Kidney glomerular epithelial cell (primary cell): ENCODE measurements around the gene DIRAS2.
"Not testable (repeated sequence)": the region's sequence is repeated elsewhere in the genome, so short reads cannot be mapped to it uniquely, and the experiment has no call there.

Experiments used
- DNase-seq: peaks from one replicate; lab custom pipeline; 2025; lab: John Stamatoyannopoulos, UW

Gene DIRAS2

GRCh38 chr9:90642570-90643539 lies at the start of gene DIRAS2:
Gene DIRAS2, minus strand, starts transcription at chr9:90642824. Its CDS starts 28,997 bp downstream, at chr9:90613827.
- DNase-seq = peak; percentile 87

GRCh38 chr9:90684736-90685135 lies 42.1 kb upstream of the DIRAS2 start:
- DNase-seq = no peak

DNA sequence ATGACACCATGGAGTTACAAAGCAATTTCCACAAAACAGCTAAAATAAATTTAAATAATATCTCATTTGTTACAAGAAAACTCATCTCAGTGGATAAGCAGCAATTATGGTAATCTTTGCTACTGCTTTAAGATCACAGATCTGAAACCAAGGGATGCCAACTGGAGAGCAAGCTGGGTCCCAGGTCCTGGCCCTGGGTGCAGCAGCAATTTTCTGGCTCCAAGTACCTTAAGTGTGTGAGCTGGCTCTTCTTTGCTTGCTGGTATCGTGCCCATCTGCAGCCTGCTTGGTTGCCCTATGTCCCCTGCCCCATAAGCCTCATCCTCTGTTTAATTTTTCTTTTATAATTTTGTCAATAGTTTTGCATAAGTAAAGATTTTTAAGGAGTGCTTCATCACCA lies 41.5 kb upstream of the DIRAS2 start:
- DNase-seq = no peak

DNA sequence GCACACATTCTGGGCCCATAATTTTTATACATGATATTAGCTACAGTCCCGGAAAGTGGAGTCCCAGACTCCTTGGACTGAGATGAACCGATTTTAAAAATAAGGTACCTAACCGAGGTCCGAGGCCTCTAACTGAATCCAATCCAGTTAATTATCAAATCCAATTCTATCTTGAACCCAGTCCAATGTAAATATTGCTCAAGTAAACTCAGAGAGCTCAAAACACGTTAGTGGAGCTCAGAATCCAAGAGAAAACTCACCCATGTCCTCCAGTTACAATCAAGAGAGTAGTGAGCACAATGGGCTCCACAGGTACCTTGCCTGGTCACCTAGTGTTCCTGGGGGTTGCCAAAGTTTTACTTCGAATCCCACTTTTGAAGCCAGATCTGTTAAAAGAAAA lies 37.9 kb upstream of the DIRAS2 start:
- no peak for DNase-seq

DNA sequence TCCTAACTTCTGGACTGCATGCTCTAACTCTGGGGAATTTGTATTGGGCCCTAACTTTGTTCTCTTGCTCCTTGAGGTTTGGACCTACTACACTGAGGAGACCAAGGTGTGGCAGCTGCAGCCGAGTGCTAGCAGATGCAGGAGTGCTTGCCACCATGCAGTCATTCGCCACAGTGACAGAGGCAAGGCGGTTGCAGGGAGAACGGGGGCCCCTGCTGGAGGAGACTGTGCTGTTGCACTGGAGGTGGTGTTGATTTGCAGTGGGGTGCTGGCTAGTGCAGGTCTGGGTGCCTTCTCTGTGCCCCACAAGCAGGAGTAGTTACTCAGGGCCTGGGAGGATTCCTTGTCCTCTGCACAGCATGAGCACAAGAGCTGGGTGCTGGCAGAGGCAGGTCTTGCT lies 22.4 kb upstream of the DIRAS2 start:
- no peak for DNase-seq

DNA sequence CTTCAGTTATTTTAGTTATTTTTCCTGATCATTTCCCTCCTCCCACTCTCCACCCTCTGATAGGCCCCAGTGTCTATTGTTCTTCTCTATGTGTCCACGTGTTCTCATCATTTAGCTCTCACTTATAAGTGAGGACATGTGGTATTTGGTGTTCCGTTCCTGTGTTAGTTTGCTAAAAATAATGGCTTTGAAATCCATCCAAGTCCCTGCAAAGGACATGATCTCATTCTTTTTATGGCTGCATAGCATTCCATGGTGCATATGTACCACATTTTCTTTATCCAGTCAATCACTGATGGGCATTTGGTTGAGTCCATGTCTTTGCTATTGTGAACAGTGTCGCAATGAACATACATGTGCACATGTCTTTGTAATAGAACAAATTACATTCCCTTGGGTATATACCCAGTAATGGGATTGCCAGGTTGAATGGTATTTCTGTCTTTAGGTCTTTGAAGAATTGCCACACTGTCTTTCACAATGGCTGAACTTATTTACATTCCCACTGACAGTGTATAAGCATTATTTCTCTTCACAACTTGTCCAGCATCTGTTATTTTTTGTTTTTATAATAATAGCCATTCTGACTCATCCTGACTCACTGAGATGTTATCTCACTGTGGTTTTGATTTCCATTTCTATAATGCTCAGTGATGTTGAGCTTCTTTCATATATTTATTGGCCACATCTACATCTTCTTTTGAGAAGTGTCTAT lies 17.2 kb upstream of the DIRAS2 start:
- peak; percentile 12 for DNase-seq

DNA sequence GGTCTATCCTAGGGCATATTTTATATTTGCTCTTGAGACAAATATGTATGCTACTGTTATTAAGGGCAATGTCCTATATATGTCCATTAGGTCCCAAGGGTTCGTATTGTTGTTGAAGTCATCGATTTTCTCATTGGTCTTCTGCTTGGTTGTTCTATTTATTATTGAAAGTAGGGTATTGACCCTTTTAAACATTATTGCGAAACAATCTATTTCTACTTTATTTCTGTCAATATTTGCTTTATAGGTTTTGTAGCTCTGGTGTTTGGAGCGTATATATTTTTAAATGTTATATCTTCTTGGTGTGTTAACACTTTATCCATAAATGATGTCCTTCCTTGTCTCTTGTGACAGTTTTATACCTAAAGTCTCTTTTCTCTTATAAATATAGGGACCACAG lies 16.2 kb upstream of the DIRAS2 start:
- no peak for DNase-seq

DNA sequence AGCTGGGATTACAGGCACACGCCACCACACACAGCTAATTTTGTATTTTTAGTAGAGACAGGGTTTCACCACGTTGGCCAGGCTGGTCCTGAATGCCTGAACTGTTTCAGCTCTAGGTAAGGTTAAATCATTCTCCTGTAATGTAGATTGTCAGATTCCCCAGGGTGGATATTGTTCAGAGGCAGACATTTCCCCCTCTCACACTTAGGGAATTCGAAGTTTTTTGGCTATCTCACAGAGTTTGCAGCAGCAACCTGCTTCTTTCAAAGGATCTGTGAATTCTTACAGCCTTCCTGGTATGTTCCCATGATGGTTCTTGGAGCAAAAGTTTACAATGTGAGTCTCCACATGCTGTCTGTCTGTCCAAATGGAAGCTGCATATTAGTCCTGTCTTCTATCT lies 15.6 kb upstream of the DIRAS2 start:
- DNase-seq = no peak

DNA sequence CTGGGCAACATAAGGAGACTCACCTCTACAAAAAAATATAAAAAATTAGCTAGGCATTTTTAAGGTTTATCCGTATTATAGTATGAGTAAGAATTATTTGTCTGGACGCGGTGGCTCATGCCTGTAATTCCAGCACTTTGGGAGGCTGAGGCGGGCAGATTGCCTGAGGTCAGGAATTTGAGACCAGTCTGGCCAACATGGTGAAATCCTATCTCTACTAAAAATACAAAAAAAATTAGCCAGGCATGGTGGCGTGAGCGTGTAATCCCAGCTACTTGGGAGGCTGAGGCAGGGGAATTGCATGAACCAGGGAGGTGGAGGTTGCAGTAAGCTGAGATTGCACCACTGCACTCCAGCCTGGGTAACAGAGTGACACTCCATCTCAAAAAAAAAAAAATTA lies 14.3 kb upstream of the DIRAS2 start:
- not testable (repeated sequence) for DNase-seq

DNA sequence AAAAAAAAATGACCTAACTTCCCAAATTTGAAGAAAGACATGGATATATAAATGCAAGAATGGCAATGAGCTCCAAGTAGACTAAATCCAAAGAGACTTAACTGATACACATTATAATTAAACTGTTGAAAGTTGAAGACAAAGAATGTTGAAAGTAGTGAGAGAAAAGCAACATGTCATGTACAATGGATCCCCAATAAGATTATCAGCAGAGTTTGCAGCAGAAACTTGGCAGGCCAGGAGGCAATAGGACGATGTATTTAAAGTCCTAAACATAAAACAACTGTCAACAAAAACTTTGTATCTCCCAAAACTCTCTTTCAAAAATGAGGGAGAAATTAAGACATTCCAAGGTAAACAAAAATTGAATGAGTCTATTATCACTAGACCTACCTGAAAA lies 8.6 kb upstream of the DIRAS2 start:
- no peak for DNase-seq

GRCh38 chr9:90647843-90648242 lies 5.2 kb upstream of the DIRAS2 start:
- no peak for DNase-seq

- DNase-seq = no peak
Measured at GRCh38 chr9:90645721-90646120, 3.1 kb upstream of the DIRAS2 start.

DNA sequence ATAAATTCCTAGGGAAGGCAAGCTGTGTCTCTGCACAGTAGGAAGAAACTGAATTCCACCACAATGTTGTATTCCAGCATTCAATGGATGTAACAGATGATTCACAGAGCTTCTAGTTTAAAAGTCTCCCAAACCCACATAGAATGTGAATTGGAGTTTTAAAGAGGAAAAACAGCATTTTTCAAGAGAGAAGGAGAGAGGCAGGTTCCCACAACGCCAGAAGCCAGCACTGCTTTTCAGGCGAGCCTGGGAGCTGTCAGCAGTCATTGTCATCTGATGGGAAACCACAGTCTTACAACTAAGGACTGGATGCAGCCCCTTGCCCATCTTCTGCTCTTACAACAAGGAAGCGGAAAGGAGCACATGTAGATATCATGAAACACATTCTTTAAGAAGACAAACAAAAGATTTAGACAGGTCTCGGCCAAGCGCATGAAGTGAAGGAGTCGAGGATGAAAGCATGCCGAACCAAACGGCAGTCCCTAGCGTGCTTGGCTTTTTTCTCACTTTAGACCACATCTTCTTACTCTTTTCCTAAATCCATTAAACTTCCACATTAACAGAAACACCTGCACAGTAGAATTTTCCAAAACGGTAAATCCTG lies 638 bp downstream of the DIRAS2 start:
- peak; percentile 10 for DNase-seq

DNA sequence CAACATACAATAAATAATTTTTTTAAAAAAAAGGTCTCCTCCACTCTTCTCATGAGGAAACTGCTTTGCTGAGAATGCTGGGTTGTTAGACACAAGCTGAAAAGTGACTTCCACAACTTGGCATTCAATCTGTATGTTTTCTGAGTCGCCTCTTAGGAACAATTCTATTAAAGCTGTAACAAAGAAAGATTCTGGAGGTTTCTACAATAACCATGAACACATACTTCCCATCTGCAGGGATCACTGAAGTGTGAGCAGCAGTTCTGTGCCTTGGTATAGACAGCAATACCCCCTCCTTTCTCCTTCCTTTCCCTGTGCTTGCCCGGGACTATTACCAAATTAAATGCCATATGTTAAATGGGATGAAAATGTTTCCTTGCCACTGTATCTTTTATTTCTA lies 1.5 kb downstream of the DIRAS2 start:
- no peak for DNase-seq

DNA sequence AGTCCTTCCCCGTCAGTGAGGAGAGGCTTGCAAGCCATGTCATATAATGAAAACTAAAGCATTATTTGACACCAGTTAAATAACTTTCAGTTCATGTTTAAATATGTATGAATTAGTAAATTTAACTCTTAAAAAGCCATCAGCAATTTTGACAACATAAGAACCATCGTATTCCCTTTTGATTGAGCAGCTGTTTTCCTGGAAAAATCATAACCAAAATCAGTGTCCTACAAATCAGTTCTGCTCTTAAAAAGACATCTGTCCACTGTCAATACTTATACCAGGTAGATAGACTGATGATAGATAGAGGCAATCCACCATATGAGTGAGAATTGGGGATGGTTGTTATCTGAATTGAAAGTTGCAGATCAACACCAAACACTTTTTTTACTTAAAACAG lies 2.3 kb downstream of the DIRAS2 start:
- no peak for DNase-seq

GRCh38 chr9:90637626-90638025 lies 5.0 kb downstream of the DIRAS2 start:
- DNase-seq = no peak

DNA sequence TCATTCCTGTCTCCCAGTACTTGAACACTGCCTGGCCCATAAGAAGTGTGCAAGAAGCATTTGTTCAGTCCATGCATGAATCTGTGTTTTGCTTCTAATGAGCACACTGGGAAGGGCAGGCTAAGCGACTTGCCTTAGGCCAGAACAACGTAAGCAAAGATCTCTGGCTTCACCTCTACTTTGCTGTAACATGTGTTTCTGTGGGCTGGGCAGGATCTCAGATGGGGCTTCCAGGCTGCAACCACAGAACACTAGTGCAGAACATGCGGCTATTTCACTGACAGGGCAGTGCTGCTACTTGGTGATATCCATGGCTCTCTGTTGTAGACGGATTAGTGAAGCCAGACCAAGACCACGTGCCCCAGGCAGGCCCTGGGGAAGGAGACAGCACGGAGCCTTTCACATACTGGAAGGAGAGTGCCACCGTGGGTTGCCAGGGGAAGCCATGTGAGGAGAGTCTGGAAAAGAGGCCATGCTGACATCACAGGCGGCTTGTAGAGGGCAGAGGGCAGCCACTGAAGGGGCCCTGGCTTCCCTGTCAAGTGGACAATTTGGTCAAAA lies 9.9 kb downstream of the DIRAS2 start:
- DNase-seq = no peak

DNA sequence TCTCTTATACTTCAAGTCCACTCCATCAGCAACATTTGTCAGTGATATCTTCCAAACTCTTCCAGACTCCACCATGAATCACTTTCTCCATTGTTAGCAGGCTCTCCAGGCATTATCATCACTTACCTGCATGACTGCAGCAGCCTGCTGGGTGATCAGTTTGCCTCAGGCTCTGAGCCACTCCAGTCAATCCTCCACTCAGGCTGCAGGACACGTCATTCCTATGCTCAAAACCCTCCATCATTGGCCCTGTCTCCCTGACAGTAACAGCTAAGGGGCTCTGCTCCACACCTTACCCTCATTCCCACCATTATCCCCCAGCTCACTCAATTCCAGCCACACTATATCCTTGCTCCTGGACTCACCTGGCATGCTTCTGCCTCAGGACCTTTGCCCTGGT lies 10.7 kb downstream of the DIRAS2 start:
- DNase-seq = no peak

- no peak for DNase-seq
Measured at GRCh38 chr9:90629991-90630390, 12.6 kb downstream of the DIRAS2 start.

- no peak for DNase-seq
Measured at GRCh38 chr9:90629354-90629753, 13.3 kb downstream of the DIRAS2 start.

DNA sequence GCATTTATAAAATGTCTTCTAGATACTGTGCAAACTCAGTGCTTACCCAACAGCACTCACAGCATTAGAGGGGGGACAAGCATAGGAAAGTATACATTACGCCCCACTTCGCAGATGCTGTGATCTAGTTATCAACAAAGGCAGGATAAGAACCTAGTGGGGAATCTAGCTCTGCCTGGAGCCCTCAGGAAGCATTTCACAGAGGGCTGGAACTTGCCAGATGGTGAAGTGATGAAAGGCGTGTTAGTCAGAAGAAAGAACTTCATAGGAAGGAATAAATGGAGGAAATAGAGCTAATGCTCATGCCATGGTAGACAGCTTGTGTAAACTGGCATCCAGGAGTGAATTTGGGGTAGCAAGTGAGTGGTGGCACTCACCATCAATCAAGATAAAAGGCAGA lies 25.8 kb downstream of the DIRAS2 start:
- DNase-seq = no peak

- no peak for DNase-seq
Measured at GRCh38 chr9:90613502-90613901, 29.1 kb downstream of the DIRAS2 start.

DNA sequence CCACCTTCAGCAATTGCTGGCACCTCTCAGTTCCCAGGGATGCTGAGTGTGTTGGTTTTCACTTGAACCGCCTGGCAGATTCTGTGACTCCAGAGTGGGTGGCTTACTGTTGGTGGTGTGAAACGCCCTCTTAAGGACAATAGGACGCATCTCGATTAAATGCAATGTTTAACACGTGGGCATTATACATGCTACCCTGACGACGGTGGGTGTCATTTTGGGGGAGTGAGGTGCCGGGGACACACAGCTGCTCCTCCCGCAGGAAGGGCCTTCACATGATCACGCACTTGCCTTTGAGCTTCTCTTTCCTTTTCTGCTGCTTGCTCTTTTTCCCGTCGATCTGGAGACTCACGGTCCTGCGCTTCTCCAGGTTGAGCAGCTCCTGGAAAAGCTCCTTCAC lies 29.7 kb downstream of the DIRAS2 start:
- no peak for DNase-seq
